Effector memory CD4-positive, alpha-beta T cell (primary cell): ENCODE data around the gene CAPN5.
A peak's percentile ranks its signal among the peaks of the same experiment; 100 is the strongest.

Source experiments
- DNase-seq, 3 donors: peaks; one replicate each; pipeline ENCODE4 v3.0.0-alpha.2; 2020
- H3K27ac ChIP-seq: 2 replicates; pipeline ENCODE4 v1.7.0; 2013; ENCODE audit warnings: mild to moderate bottlenecking, low read length, moderate library complexity; ENCODE audit not compliant: insufficient read depth, poor library complexity, severe bottlenecking
- H3K27me3 ChIP-seq: replicated peaks from 2 replicates; pipeline ENCODE4 v1.7.0; 2013; ENCODE audit warnings: mild to moderate bottlenecking, low read length; ENCODE audit not compliant: insufficient read depth, control insufficient read depth, poor library complexity, severe bottlenecking
- H3K36me3 ChIP-seq: 2 replicates; pipeline ENCODE4 v1.7.0; 2013; ENCODE audit warnings: mild to moderate bottlenecking, low read length, moderate library complexity; ENCODE audit not compliant: control insufficient read depth, insufficient read depth
- H3K4me1 ChIP-seq: 2 replicates; pipeline ENCODE4 v1.7.0; 2013; ENCODE audit warnings: low read length, mild to moderate bottlenecking; ENCODE audit not compliant: control insufficient read depth, insufficient read depth, poor library complexity, severe bottlenecking
- H3K4me3 ChIP-seq: 2 replicates; pipeline ENCODE4 v1.7.0; 2013; ENCODE audit warnings: low read length, low read depth, mild to moderate bottlenecking; ENCODE audit not compliant: insufficient read depth, poor library complexity, severe bottlenecking
- H3K9me3 ChIP-seq: 2 replicates; pipeline ENCODE4 v1.7.0; 2013; ENCODE audit warnings: mild to moderate bottlenecking, low read length, moderate library complexity; ENCODE audit not compliant: control insufficient read depth

CAPN5 gene

DNA sequence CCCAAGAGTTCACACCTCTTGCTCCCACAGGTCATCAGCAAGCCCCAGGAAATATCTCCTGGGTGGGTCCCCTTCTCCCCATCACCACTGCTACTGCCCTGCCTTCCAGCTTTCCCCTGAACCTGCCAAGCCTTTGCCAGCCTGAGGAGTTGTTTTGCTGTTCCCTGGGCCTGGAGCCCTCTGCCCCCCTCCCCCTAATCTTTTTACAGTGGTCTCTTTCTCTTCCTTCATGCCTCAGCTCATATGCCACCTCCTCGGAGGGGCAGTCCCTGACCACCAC, 80.2 kb downstream of the CAPN5 start:
- DNase-seq = no peak
- Histone ChIP-seq H3K9me3 (no peaks in the 10 kb centered on the region), H3K4me3 (no peak overlapping the region), H3K4me1 (peaks cover 10% of the 10 kb centered on the region), H3K27me3 (no peaks in the 10 kb centered on the region), H3K36me3 (no peaks in the 10 kb centered on the region), H3K27ac (no peak overlapping the region)

- Histone ChIP-seq H3K27ac (no peak overlapping the region), H3K27me3 (no peaks in the 10 kb centered on the region), H3K9me3 (no peaks in the 10 kb centered on the region), H3K36me3 (no peaks in the 10 kb centered on the region), H3K4me1 (peaks cover 17% of the 10 kb centered on the region), H3K4me3 (no peak overlapping the region)
- peak in 1 of 3 donors; percentile 18 for DNase-seq
These were observed 81.0 kb downstream of the CAPN5 start for GRCh38 chr11:77147668-77148321.

DNA sequence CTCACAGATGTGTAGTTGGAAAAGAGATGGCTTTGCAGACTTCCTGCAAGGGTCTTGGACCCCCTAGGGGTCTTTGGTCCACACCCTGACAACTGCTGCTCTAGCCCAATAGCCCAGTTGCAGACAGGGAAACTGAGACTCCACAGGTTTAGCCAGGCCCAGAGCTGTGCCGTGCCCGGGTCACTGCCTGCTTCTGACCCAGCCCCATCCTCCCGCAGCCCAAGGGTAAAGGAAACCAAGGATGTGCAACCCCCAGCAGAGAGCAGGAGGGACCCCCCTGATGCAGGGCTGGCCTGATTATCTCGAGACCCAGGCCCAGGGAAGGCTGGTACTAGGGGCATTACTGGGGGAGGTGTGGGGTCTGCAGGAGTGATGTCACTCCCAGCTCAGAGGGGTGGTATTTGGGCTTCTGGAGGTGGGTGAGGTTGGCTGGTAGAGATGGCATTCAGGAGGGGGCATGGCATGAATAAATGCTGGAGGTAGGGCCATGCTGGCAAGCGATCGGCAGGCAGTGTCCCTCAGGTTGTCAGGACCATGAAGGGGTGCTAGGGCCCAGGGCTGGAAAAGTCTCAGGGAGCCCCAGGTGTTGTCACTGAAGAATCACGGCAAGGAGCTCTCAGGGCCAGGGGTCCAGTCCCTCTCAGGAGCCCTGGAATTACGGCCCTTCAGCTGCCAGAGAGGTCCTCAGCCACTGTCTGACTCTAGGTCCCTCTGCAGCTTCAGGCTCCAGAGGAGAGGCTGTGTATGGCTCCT, 82.4 kb downstream of the CAPN5 start:
- Histone ChIP-seq H3K27me3 (no peaks in the 10 kb centered on the region), H3K9me3 (no peaks in the 10 kb centered on the region), H3K27ac (no peak overlapping the region), H3K4me3 (no peak overlapping the region), H3K4me1 (peaks cover 22% of the 10 kb centered on the region), H3K36me3 (no peaks in the 10 kb centered on the region)
- DNase-seq = no peak

- DNase-seq = no peak
- Histone ChIP-seq H3K27me3 (no peaks in the 10 kb centered on the region), H3K27ac (no peak overlapping the region), H3K4me3 (no peak overlapping the region), H3K36me3 (no peaks in the 10 kb centered on the region), H3K9me3 (no peaks in the 10 kb centered on the region), H3K4me1 (peaks cover 26% of the 10 kb centered on the region)
These were observed 83.1 kb downstream of the CAPN5 start for GRCh38 chr11:77149716-77150392.

- no peaks in the 10 kb centered on the region for H3K9me3 ChIP-seq
- H3K4me1 ChIP-seq = peaks cover 26% of the 10 kb centered on the region
- no peaks in the 10 kb centered on the region for H3K27me3 ChIP-seq
- H3K27ac ChIP-seq = no peak overlapping the region
- no peak for DNase-seq
- H3K4me3 ChIP-seq = no peak overlapping the region
- H3K36me3 ChIP-seq = no peaks in the 10 kb centered on the region
These were observed 84.1 kb downstream of the CAPN5 start for GRCh38 chr11:77150836-77151235.

- Histone ChIP-seq H3K27me3 (no peaks in the 10 kb centered on the region), H3K36me3 (no peaks in the 10 kb centered on the region), H3K4me3 (no peak overlapping the region), H3K4me1 (peaks cover 26% of the 10 kb centered on the region), H3K9me3 (no peaks in the 10 kb centered on the region), H3K27ac (no peak overlapping the region)
- DNase-seq = peak; percentile 6 to 33 (median 27)
These were observed 85.2 kb downstream of the CAPN5 start for GRCh38 chr11:77151804-77152509.

DNA sequence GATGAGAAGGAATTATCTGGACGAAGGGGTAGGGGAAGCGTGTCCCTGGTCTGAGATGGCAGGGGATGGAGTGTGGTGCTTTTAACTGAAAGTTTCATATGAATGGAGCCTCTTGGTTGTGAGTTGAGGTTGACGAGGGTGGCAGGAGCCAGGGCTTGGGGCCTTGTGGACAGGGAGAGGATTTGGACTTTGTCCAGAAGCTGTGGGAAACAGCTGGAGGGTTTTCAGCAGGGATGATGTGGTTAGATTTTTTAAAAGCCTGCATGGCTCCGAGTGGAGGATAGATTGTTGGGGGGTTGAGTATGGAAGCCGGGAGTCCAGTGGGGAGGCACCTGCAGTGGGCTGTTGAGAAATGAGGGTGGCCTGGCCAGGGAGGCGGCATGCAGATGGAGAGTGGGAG, 86.1 kb downstream of the CAPN5 start:
- Histone ChIP-seq H3K36me3 (no peaks in the 10 kb centered on the region), H3K4me3 (no peak overlapping the region), H3K27me3 (no peaks in the 10 kb centered on the region), H3K9me3 (no peaks in the 10 kb centered on the region), H3K27ac (no peak overlapping the region), H3K4me1 (peaks cover 26% of the 10 kb centered on the region)
- no peak for DNase-seq

GRCh38 chr11:77153276-77154185, 86.8 kb downstream of the CAPN5 start:
- no peak for DNase-seq
- H3K4me1 ChIP-seq = peaks cover 23% of the 10 kb centered on the region
- H3K27ac ChIP-seq = no peak overlapping the region
- H3K4me3 ChIP-seq = no peak overlapping the region
- no peaks in the 10 kb centered on the region for H3K27me3 ChIP-seq
- H3K9me3 ChIP-seq = no peaks in the 10 kb centered on the region
- no peaks in the 10 kb centered on the region for H3K36me3 ChIP-seq

- H3K27ac ChIP-seq = no peak overlapping the region
- no peak for DNase-seq
- H3K36me3 ChIP-seq = no peaks in the 10 kb centered on the region
- H3K4me3 ChIP-seq = no peak overlapping the region
- peaks cover 23% of the 10 kb centered on the region for H3K4me1 ChIP-seq
- no peaks in the 10 kb centered on the region for H3K9me3 ChIP-seq
- H3K27me3 ChIP-seq = no peaks in the 10 kb centered on the region
These were observed 87.8 kb downstream of the CAPN5 start for GRCh38 chr11:77154381-77155081.
